OCI-LY3 (cell line): ENCODE data around the gene FGF19.

Experiments used
- H2AFZ ChIP-seq: fragments of 200-600, 300-600 bp; shearing (Covaris generic); 2 replicates; pipeline ENCODE4 v1.6.0; 2014; ENCODE audit warnings: antibody characterized with exemption, low read depth, low read length
- H3K27ac ChIP-seq: fragments of 200-600, 300-600 bp; sonication (generic); 2 replicates; pipeline ENCODE4 v1.5.1; 2014; ENCODE audit warnings: mild to moderate bottlenecking, low read length, moderate library complexity, mixed read lengths
- H3K27me3 ChIP-seq: fragments of 200-600, 300-600 bp; sonication (generic); 2 replicates; pipeline ENCODE4 v1.6.1; 2014; ENCODE audit warnings: low read depth, low read length, mixed read lengths
- H3K36me3 ChIP-seq: fragments of 200-600, 300-600 bp; sonication (generic); replicated peaks from 2 replicates; pipeline ENCODE3; 2014; ENCODE audit warnings: low read depth, low read length, mixed read lengths
- H3K4me1 ChIP-seq: fragments of 300-600, 200-600 bp; sonication (generic); 2 replicates; pipeline ENCODE4 v1.6.1; 2014; ENCODE audit warnings: low read length, mixed read lengths
- H3K4me2 ChIP-seq: fragments of 200-600, 300-600 bp; sonication (generic); 2 replicates; pipeline ENCODE4 v1.6.1; 2014; ENCODE audit warnings: low read length, mixed read lengths
- H3K4me3 ChIP-seq: fragments of 300-600, 200-600 bp; sonication (generic); 2 replicates; pipeline ENCODE4 v1.5.1; 2014; ENCODE audit warnings: antibody characterized with exemption, mild to moderate bottlenecking, low read length, moderate library complexity
- H3K79me2 ChIP-seq: fragments of 300-600, 200-600 bp; shearing (Covaris generic); 2 replicates; pipeline ENCODE4 v1.6.1; 2014; ENCODE audit warnings: mild to moderate bottlenecking, low read length, mixed read lengths
- H3K9ac ChIP-seq: fragments of 300-600, 200-600 bp; shearing (Covaris generic); 2 replicates; pipeline ENCODE4 v1.6.0; 2014; ENCODE audit warnings: mild to moderate bottlenecking, low read length, moderate library complexity
- H3K9me3 ChIP-seq: fragments of 200-600, 300-600 bp; shearing (Covaris generic); 2 replicates; pipeline ENCODE4 v1.6.1; 2014; ENCODE audit warnings: low read length, mixed read lengths; ENCODE audit not compliant: insufficient read depth
- H4K20me1 ChIP-seq: fragments of 200-600, 300-600 bp; sonication (generic); 2 replicates; pipeline ENCODE4 v1.6.1; 2016; ENCODE audit warnings: low read length, mixed read lengths; ENCODE audit not compliant: insufficient read depth
- EZH2phosphoT487 ChIP-seq: fragments of 200-600 bp; shearing (Covaris generic); IDR thresholded peaks from 2 replicates; pipeline ENCODE4 v1.6.1; 2018; ENCODE audit warnings: antibody characterized with exemption, mixed run types, low read depth
- TF ChIP-seq, protein P1 (sequence below): fragments of 200-600, 300-600 bp; sonication (generic); IDR thresholded peaks from 2 replicates; pipeline ENCODE4 v1.5.1; 2014; ENCODE audit warnings: antibody characterized with exemption, low read length, low read depth

The FGF19 gene

DNA sequence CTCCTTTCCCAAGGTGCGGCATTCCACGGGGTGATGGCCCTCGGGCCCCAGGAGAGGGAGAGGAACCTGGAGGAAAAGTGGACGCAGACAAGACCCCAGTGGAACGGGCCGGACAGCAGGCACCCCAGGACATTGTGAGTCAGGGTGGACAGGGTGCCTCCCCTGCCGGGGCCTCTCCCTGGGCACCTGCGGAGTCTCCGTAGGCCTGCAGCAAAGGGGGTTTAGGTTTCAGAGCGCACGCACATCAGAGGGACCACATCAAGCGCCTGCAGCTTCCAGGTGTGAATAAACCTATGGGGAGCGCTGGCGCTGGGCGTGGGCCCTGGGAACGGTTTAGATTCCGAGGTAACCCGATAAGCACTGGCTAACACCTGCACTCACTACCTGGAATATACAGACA, 22.7 kb upstream of the FGF19 start:
- Histone ChIP-seq H3K36me3 (no peaks in the 10 kb centered on the region), H3K4me3 (no peak overlapping the region), H3K79me2 (no peaks in the 10 kb centered on the region), H3K4me1 (no peaks in the 10 kb centered on the region), H3K9me3 (no peaks in the 10 kb centered on the region), H2AFZ (no peak overlapping the region), H3K27ac (no peak overlapping the region), H4K20me1 (no peaks in the 10 kb centered on the region), H3K9ac (no peak overlapping the region), H3K4me2 (no peak overlapping the region), H3K27me3 (peaks cover 30% of the 10 kb centered on the region)
- TF ChIP-seq, protein P1, sequence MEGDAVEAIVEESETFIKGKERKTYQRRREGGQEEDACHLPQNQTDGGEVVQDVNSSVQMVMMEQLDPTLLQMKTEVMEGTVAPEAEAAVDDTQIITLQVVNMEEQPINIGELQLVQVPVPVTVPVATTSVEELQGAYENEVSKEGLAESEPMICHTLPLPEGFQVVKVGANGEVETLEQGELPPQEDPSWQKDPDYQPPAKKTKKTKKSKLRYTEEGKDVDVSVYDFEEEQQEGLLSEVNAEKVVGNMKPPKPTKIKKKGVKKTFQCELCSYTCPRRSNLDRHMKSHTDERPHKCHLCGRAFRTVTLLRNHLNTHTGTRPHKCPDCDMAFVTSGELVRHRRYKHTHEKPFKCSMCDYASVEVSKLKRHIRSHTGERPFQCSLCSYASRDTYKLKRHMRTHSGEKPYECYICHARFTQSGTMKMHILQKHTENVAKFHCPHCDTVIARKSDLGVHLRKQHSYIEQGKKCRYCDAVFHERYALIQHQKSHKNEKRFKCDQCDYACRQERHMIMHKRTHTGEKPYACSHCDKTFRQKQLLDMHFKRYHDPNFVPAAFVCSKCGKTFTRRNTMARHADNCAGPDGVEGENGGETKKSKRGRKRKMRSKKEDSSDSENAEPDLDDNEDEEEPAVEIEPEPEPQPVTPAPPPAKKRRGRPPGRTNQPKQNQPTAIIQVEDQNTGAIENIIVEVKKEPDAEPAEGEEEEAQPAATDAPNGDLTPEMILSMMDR = no peak
- TF ChIP-seq EZH2phosphoT487 = no peak

DNA sequence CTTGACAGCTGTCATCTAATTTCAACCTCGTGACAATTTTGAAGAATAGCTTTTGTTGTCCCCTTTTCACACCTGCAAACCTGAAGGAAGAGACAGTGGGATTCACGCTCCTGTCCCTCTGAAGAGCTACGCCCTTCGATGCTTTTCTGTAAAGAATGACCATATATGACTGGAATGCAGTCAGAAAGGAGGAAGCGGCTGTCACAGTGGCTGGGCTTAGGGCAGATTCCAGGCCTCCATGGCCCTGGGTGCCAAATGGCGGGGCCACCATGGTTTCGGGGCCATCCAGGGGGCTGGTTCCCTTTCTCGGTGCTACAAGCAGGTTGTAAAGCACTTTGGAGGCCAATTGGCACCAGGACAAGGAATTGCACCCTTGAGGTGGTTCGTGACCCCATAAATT, 22.2 kb upstream of the FGF19 start:
- no peak overlapping the region for H3K4me3 ChIP-seq
- H3K4me1 ChIP-seq = no peaks in the 10 kb centered on the region
- H2AFZ ChIP-seq = no peak overlapping the region
- H3K9me3 ChIP-seq = no peaks in the 10 kb centered on the region
- no peaks in the 10 kb centered on the region for H3K36me3 ChIP-seq
- no peaks in the 10 kb centered on the region for H4K20me1 ChIP-seq
- H3K27me3 ChIP-seq = peaks cover 34% of the 10 kb centered on the region
- H3K27ac ChIP-seq = no peak overlapping the region
- TF ChIP-seq EZH2phosphoT487 = no peak
- TF ChIP-seq, protein P1 = no peak
- no peak overlapping the region for H3K4me2 ChIP-seq
- no peak overlapping the region for H3K9ac ChIP-seq
- no peaks in the 10 kb centered on the region for H3K79me2 ChIP-seq

DNA sequence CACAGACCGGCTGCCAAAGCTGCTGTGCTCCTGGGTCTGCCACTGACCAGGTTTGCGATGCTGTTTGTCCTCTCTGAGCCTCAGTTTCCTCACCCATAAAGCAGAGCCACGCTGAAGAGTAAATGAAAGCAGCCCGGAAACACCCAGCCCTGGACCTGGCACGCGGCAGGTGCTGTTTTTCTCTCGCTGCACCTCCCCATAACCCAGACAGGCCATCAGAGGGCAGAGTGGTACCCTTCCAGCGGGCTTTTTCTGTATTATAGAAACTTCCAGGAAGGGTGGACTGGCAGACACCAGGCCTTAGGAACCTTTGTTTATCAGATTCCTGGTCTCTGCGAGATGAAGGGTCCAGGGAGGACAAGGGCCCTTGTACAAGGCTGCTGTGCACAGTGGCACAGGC, 17.9 kb upstream of the FGF19 start:
- no peak overlapping the region for H2AFZ ChIP-seq
- no peaks in the 10 kb centered on the region for H3K4me1 ChIP-seq
- no peak overlapping the region for H3K27ac ChIP-seq
- H3K4me3 ChIP-seq = no peak overlapping the region
- H3K27me3 ChIP-seq = peaks cover 61% of the 10 kb centered on the region
- no peak overlapping the region for H3K4me2 ChIP-seq
- H3K9ac ChIP-seq = no peak overlapping the region
- no peak for TF ChIP-seq EZH2phosphoT487
- TF ChIP-seq, protein P1 = peak; percentile 35
- H3K36me3 ChIP-seq = no peaks in the 10 kb centered on the region
- no peaks in the 10 kb centered on the region for H4K20me1 ChIP-seq
- no peaks in the 10 kb centered on the region for H3K9me3 ChIP-seq
- H3K79me2 ChIP-seq = no peaks in the 10 kb centered on the region

DNA sequence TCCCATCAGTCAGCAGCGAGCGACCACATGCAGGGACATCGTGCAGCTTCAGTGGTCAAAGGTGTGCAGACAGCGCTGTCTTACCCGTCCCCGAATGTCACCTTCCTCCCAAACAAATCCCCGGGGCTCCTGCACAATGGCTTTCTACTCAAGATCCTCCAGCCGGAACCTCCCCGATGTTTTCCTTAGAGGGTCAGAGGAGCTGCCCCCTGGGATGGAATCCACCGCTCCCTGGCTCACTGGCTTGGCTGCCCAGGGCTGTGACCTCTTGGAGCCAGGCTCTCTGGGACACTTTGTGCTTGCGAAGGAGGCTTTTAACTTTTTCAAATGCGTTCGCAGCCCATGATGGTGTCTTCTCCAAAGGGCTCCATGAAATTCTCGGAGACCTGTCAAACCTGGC, 17.3 kb upstream of the FGF19 start:
- H3K9me3 ChIP-seq = no peaks in the 10 kb centered on the region
- H3K36me3 ChIP-seq = no peaks in the 10 kb centered on the region
- no peak overlapping the region for H3K4me3 ChIP-seq
- H3K9ac ChIP-seq = no peak overlapping the region
- no peak overlapping the region for H3K27ac ChIP-seq
- H2AFZ ChIP-seq = no peak overlapping the region
- no peaks in the 10 kb centered on the region for H4K20me1 ChIP-seq
- TF ChIP-seq, protein P1 = no peak
- TF ChIP-seq EZH2phosphoT487 = no peak
- H3K27me3 ChIP-seq = peaks cover 65% of the 10 kb centered on the region
- H3K4me1 ChIP-seq = no peaks in the 10 kb centered on the region
- no peaks in the 10 kb centered on the region for H3K79me2 ChIP-seq
- no peak overlapping the region for H3K4me2 ChIP-seq
